Neuronal stem cell (in vitro differentiated cells): ENCODE measurements around the gene HPCA.

Experiments
- DNase-seq: peaks from one replicate; pipeline ENCODE4 v3.0.0-alpha.2; 2013; ENCODE audit warnings: low spot score
- H2AFZ ChIP-seq: one replicate; pipeline ENCODE4 v1.6.1; 2013; ENCODE audit warnings: mild to moderate bottlenecking, low read length, inconsistent platforms
- H2AK5ac ChIP-seq: 2 replicates; pipeline ENCODE4 v1.6.1; 2013; ENCODE audit warnings: low read depth, mild to moderate bottlenecking, inconsistent platforms, low read length, moderate library complexity, mixed read lengths
- H2BK120ac ChIP-seq: 2 replicates; pipeline ENCODE4 v1.6.1; 2013; ENCODE audit warnings: low read depth, mild to moderate bottlenecking, inconsistent platforms, low read length, moderate library complexity, mixed read lengths
- H2BK12ac ChIP-seq: one replicate; pipeline ENCODE4 v1.6.1; 2013; ENCODE audit warnings: low read length, inconsistent platforms
- H2BK15ac ChIP-seq: 2 replicates; pipeline ENCODE4 v1.6.1; 2013; ENCODE audit warnings: mild to moderate bottlenecking, low read length, inconsistent platforms, mixed read lengths
- H2BK5ac ChIP-seq: one replicate; pipeline ENCODE4 v1.6.1; 2013; ENCODE audit warnings: inconsistent platforms, mild to moderate bottlenecking, low read length, moderate library complexity
- H3K14ac ChIP-seq: one replicate; pipeline ENCODE4 v1.6.1; 2013; ENCODE audit warnings: low read length, inconsistent platforms
- H3K18ac ChIP-seq: 2 replicates; pipeline ENCODE4 v1.6.1; 2013; ENCODE audit warnings: low read length, inconsistent platforms
- H3K23ac ChIP-seq: 2 replicates; pipeline ENCODE4 v1.6.1; 2013; ENCODE audit warnings: low read depth, mild to moderate bottlenecking, mixed read lengths, low read length, inconsistent platforms; ENCODE audit not compliant: poor library complexity
- H3K27ac ChIP-seq: replicated peaks from 3 replicates; pipeline ENCODE4 v1.5.1; 2013; ENCODE audit warnings: low read length, inconsistent platforms
- H3K27me3 ChIP-seq, 3 experiments: 2 replicates each; pipeline ENCODE4 v1.6.1; 2013; ENCODE audit warnings: low read length in 3 of 3, mild to moderate bottlenecking in 2 of 3, inconsistent platforms in 1 of 3, low read depth in 1 of 3, mixed read lengths in 1 of 3, moderate library complexity in 1 of 3; ENCODE audit not compliant: control insufficient read depth in 3 of 3, insufficient read depth in 3 of 3
- H3K36me3 ChIP-seq, 2 donors: replicated peaks in 1 of 2; 2 replicates each; pipeline ENCODE4 v1.6.1; 2013; ENCODE audit warnings: low read length in 2 of 2; ENCODE audit not compliant: control insufficient read depth in 2 of 2, insufficient read depth in 2 of 2
- H3K4ac ChIP-seq: 2 replicates; pipeline ENCODE4 v1.6.1; 2013; ENCODE audit warnings: inconsistent platforms, mild to moderate bottlenecking, low read length, moderate library complexity
- H3K4me1 ChIP-seq, 2 donors: 1 replicate in 1 of 2; 2 replicates in 1 of 2; pipeline ENCODE4 v1.6.1; 2013; ENCODE audit warnings: low read length in 2 of 2, low read depth in 1 of 2; ENCODE audit not compliant: control insufficient read depth in 2 of 2, insufficient read depth in 1 of 2
- H3K4me2 ChIP-seq: one replicate; pipeline ENCODE4 v1.6.1; 2013; ENCODE audit warnings: mild to moderate bottlenecking, low read length, inconsistent platforms; ENCODE audit not compliant: insufficient read depth, poor library complexity, severe bottlenecking
- H3K4me3 ChIP-seq, 2 donors: 2 replicates each; pipeline ENCODE4 v1.5.1; 2013; ENCODE audit warnings: low read length in 2 of 2, mild to moderate bottlenecking in 2 of 2, inconsistent platforms in 1 of 2, moderate library complexity in 1 of 2
- H3K79me1 ChIP-seq: one replicate; pipeline ENCODE4 v1.6.1; 2013; ENCODE audit warnings: low read depth, mild to moderate bottlenecking, inconsistent platforms, low read length, moderate library complexity
- H3K9ac ChIP-seq: one replicate; pipeline ENCODE4 v1.6.1; 2013; ENCODE audit warnings: mild to moderate bottlenecking, low read depth, low read length, inconsistent platforms; ENCODE audit not compliant: poor library complexity
- H3K9me3 ChIP-seq, 2 donors: replicated peaks in 1 of 2; 2 replicates each; pipeline versions ENCODE3 to v1.6.1; 2013; ENCODE audit warnings: low read length in 2 of 2, mild to moderate bottlenecking in 2 of 2, inconsistent platforms in 1 of 2, low read depth in 1 of 2, mixed read lengths in 1 of 2, moderate library complexity in 1 of 2; ENCODE audit not compliant: control insufficient read depth in 2 of 2, insufficient read depth in 1 of 2
- H4K8ac ChIP-seq: one replicate; pipeline ENCODE4 v1.6.1; 2013; ENCODE audit warnings: low read depth, mild to moderate bottlenecking, inconsistent platforms, low read length, moderate library complexity
- H4K91ac ChIP-seq: one replicate; pipeline ENCODE4 v1.6.1; 2013; ENCODE audit warnings: low read length, low read depth, mild to moderate bottlenecking, inconsistent platforms; ENCODE audit not compliant: poor library complexity
- WGBS, 2 donors: extraction: QIAGEN DNeasy Blood & Tissue Kit; methylation state at CpG; one replicate each; pipeline ENCODE4 v1.1.7; 2013; ENCODE audit warnings: missing lambda C conversion rate in 2 of 2, mixed read lengths in 1 of 2; ENCODE audit not compliant: insufficient read length in 2 of 2, insufficient replicate concordance in 1 of 2; ENCODE audit errors: extremely low coverage in 2 of 2; 5-methylcytosine and 5-hydroxymethylcytosine counted together

The HPCA gene

GRCh38 chr1:32900371-32900955 is 14.2 kb downstream of the HPCA start:
- Histone ChIP-seq H3K4ac (no peak overlapping the region), H2BK12ac (no peak overlapping the region), H3K4me2 (peak overlapping the region; percentile 95), H3K79me1 (peaks cover 4% of the 10 kb centered on the region), H3K27me3 (peaks cover 10 to 73% (median 38%) of the 10 kb centered on the region in 3 experiments), H3K14ac (no peak overlapping the region), H3K9ac (peak overlapping the region; percentile 74), H4K91ac (no peak overlapping the region), H3K4me3 (peak overlapping the region; percentile 44 to 80), H2BK120ac (no peak overlapping the region), H2BK15ac (peak overlapping the region; percentile 14), H3K9me3 (peaks cover 0 to 4% of the 10 kb centered on the region in 2 donors), H3K27ac (no peak overlapping the region), H4K8ac (no peak overlapping the region), H2AFZ (peak overlapping the region; percentile 93), H3K36me3 (no peaks in the 10 kb centered on the region), H2AK5ac (peak overlapping the region; percentile 85), H3K23ac (peak overlapping the region; percentile 77), H2BK5ac (peak overlapping the region; percentile 84), H3K18ac (peak overlapping the region; percentile 85), H3K4me1 (peaks cover 0 to 6% of the 10 kb centered on the region in 2 donors)
- no CpG with 5 or more reads among the region's 22 CpGs for WGBS, 2 donors
- DNase-seq: no peak

GRCh38 chr1:32900956-32901822 is 14.9 kb downstream of the HPCA start, which contains the start of gene TMEM54:
TMEM54 (minus strand) TSS chr1:32901389; CDS start chr1:32901238, 151 bp downstream.
- peak within 1 kb of the TSS; percentile 84 for H2BK5ac ChIP-seq
- H3K27me3 ChIP-seq: peaks cover 10 to 66% (median 38%) of the 10 kb centered on the region in 3 experiments
- no peak within 1 kb of the TSS for H4K8ac ChIP-seq
- H3K4me3 ChIP-seq: peak within 1 kb of the TSS; percentile 44 to 80
- peak within 1 kb of the TSS; percentile 93 for H2AFZ ChIP-seq
- peak within 1 kb of the TSS; percentile 85 for H3K18ac ChIP-seq
- H2BK120ac ChIP-seq: no peak within 1 kb of the TSS
- peak within 1 kb of the TSS; percentile 14 for H2BK15ac ChIP-seq
- peak within 1 kb of the TSS; percentile 74 for H3K9ac ChIP-seq
- peak within 1 kb of the TSS; percentile 14 for H2BK12ac ChIP-seq
- H4K91ac ChIP-seq: no peak within 1 kb of the TSS
- peak within 1 kb of the TSS; percentile 85 for H2AK5ac ChIP-seq
- H3K4ac ChIP-seq: no peak within 1 kb of the TSS
- no peaks in the 10 kb centered on the region for H3K36me3 ChIP-seq
- peaks cover 0 to 4% of the 10 kb centered on the region in 2 donors for H3K9me3 ChIP-seq
- peaks cover 0 to 5% of the 10 kb centered on the region in 2 donors for H3K4me1 ChIP-seq
- H3K4me2 ChIP-seq: peak within 1 kb of the TSS; percentile 95
- H3K14ac ChIP-seq: no peak within 1 kb of the TSS
- H3K79me1 ChIP-seq: no peaks in the 10 kb centered on the region
- DNase-seq: no peak
- no peak within 1 kb of the TSS for H3K27ac ChIP-seq
- no CpG with 5 or more reads among the region's 92 CpGs for WGBS, 2 donors
- peak within 1 kb of the TSS; percentile 77 for H3K23ac ChIP-seq

GRCh38 chr1:32901823-32902534 is 15.7 kb downstream of the HPCA start:
- Histone ChIP-seq H3K4me2 (peak overlapping the region; percentile 95), H2BK15ac (no peak overlapping the region), H3K18ac (no peak overlapping the region), H3K9me3 (peaks cover 0 to 4% of the 10 kb centered on the region in 2 donors), H3K27ac (no peak overlapping the region), H3K4me1 (peaks cover 0 to 5% of the 10 kb centered on the region in 2 donors), H3K36me3 (no peaks in the 10 kb centered on the region), H2BK5ac (no peak overlapping the region), H4K91ac (no peak overlapping the region), H3K4me3 (peak overlapping the region; percentile 44 to 80), H2AK5ac (peak overlapping the region; percentile 3), H2BK12ac (peak overlapping the region; percentile 14), H2BK120ac (no peak overlapping the region), H2AFZ (peak overlapping the region; percentile 93), H3K23ac (no peak overlapping the region), H3K4ac (no peak overlapping the region), H4K8ac (no peak overlapping the region), H3K27me3 (peaks cover 10 to 58% (median 38%) of the 10 kb centered on the region in 3 experiments), H3K14ac (no peak overlapping the region), H3K9ac (no peak overlapping the region), H3K79me1 (no peaks in the 10 kb centered on the region)
- WGBS, 2 donors: no CpG with 5 or more reads among the region's 24 CpGs
- no peak for DNase-seq
